GM12878 (cell line): ENCODE measurements around the gene ZNF670. TPM values are rescaled to one million over a fixed set of nuclear protein-coding genes. Genes with fewer than 3 reads are reported as not detected.

Source experiments
- ATAC-seq: fragments of 200-7000 bp; cut with Tn5 transposase; 3 replicates; pipeline ENCODE4 v1.9.1; 2020; ENCODE audit warnings: mild to moderate bottlenecking, moderate library complexity
- BruUV-seq: library from RNA; stranded (reverse); fragments of 400-500 nt; replicated peaks from 2 replicates; lab custom pipeline; 2021; lab: Mats Ljungman, UMichigan
- CTCF ChIA-PET: fragments of 300-600 bp; sonication (Branson Sonifier 250); formaldehyde crosslinking; extraction: SDS; loops from one replicate; lab custom pipeline; 2021; ENCODE audit warnings: inconsistent platforms; lab: Yijun Ruan, JAX
- POLR2A ChIA-PET: fragments of 350-600 bp; formaldehyde crosslinking; extraction: SDS; loops from one replicate; lab custom pipeline; 2021; ENCODE audit warnings: inconsistent platforms; lab: Charles Lee
- RAD21 ChIA-PET: fragments of 300-600 bp; sonication (Branson Sonifier 250); formaldehyde crosslinking; loops from one replicate; lab custom pipeline; 2023; ENCODE audit warnings: antibody characterized with exemption; ENCODE audit not compliant: unreplicated experiment; lab: Charles Lee
- SMC1A ChIA-PET: fragments of 300-600 bp; sonication (Branson Sonifier 250); formaldehyde crosslinking; loops from one replicate; lab custom pipeline; 2023; ENCODE audit not compliant: unreplicated experiment, uncharacterized antibody; lab: Charles Lee
- DNase-seq: peaks from one replicate; pipeline ENCODE4 v3.0.0-alpha.2; 2011; ENCODE audit warnings: low read depth, low spot score
- FAIRE-seq: peaks from 3 replicates; lab custom pipeline; 2011; peaks lifted over from hg19 to GRCh38; lab: Jason Lieb, UNC
- H2AFZ ChIP-seq: 2 replicates; pipeline ENCODE4 v1.6.0; 2011; ENCODE audit warnings: low read depth, low read length, control low read depth; ENCODE audit not compliant: control insufficient read depth
- H3K27ac ChIP-seq: 2 replicates; pipeline ENCODE4 v1.5.1; 2011; ENCODE audit warnings: control low read depth; ENCODE audit not compliant: control insufficient read depth, insufficient read depth
- H3K27me3 ChIP-seq, 2 experiments: replicated peaks in 1 of 2; 2 replicates each; pipeline versions ENCODE4 v1.6.0 to v1.6.1; 2011; ENCODE audit warnings: low read length in 1 of 2; ENCODE audit not compliant: control insufficient read depth in 2 of 2, insufficient read depth in 2 of 2
- H3K36me3 ChIP-seq, 2 experiments: 2 replicates each; pipeline ENCODE4 v1.5.1; 2011; ENCODE audit warnings: low read length in 1 of 2; ENCODE audit not compliant: control insufficient read depth in 2 of 2, insufficient read depth in 2 of 2
- H3K4me1 ChIP-seq: 2 replicates; pipeline ENCODE4 v1.6.1; 2011; ENCODE audit warnings: mild to moderate bottlenecking, low read length, moderate library complexity, mixed read lengths; ENCODE audit not compliant: control insufficient read depth, insufficient read depth
- H3K4me2 ChIP-seq: 2 replicates; pipeline ENCODE4 v1.6.0; 2011; ENCODE audit warnings: control low read depth; ENCODE audit not compliant: control insufficient read depth, insufficient read depth
- H3K4me3 ChIP-seq: fragments of 200-600 bp; sonication (generic); 2 replicates; pipeline ENCODE4 v1.5.1; 2016
- H3K79me2 ChIP-seq: 2 replicates; pipeline ENCODE4 v1.6.0; 2011; ENCODE audit warnings: low read length; ENCODE audit not compliant: control insufficient read depth, insufficient read depth
- H3K9ac ChIP-seq: 2 replicates; pipeline ENCODE4 v1.8.0; 2011; ENCODE audit warnings: low read length, control low read depth, mixed read lengths; ENCODE audit not compliant: control insufficient read depth, insufficient read depth
- H3K9me3 ChIP-seq: replicated peaks from 3 replicates; pipeline ENCODE4 v1.5.1; 2011; ENCODE audit warnings: mild to moderate bottlenecking, low read length; ENCODE audit not compliant: control insufficient read depth, insufficient read depth
- H4K20me1 ChIP-seq: 2 replicates; pipeline ENCODE4 v1.6.0; 2011; ENCODE audit not compliant: control insufficient read depth, insufficient read depth
- SMC3 ChIP-seq: IDR thresholded peaks from 2 replicates; pipeline ENCODE4 v1.6.1; 2011; ENCODE audit warnings: low read length, improper control_type of control experiment, borderline replicate concordance
- SRF ChIP-seq, 2 experiments: IDR thresholded peaks; 2 replicates each; pipeline ENCODE4 v1.6.1; 2011; ENCODE audit warnings: low read depth in 2 of 2, low read length in 2 of 2, mild to moderate bottlenecking in 1 of 2, moderate library complexity in 1 of 2
- WGBS: methylation state at CpG from one replicate; pipeline ENCODE4 v1.1.6; 2016; ENCODE audit warnings: low lambda C conversion rate; ENCODE audit not compliant: insufficient replicate concordance, insufficient coverage; ENCODE audit errors: missing lambda C conversion rate; 5-methylcytosine and 5-hydroxymethylcytosine counted together
- in situ Hi-C: fragments of 300-500 bp; cut with MboI; formaldehyde crosslinking; loops from 9 replicates; pipeline ENCODE4 v1.14.3; 2018; ENCODE audit warnings: mixed read lengths
- intact Hi-C: fragments of 100-400 bp; cut with micrococcal nuclease; formaldehyde crosslinking; loops from one replicate; pipeline ENCODE4 v1.14.2; 2022; ENCODE audit not compliant: unreplicated experiment
- polyA plus RNA-seq, 11 experiments: library from polyadenylated mRNA; depleted of rRNA in 4 of 11; unstranded in 6 of 11; stranded (reverse) in 5 of 11; fragments of >200 nt; fragmentation: Nextera tagmentation in 4 of 11; fragmentation: Illumina TruSeq in 1 of 11; extraction: Ambion mirVana in 4 of 11; extraction: Trizol in 1 of 11; gene quantifications; 1 replicate in 1 of 11; 2 replicates in 10 of 11; pipeline versions ENCODE4 v1.2.1 to v1.2.3, GENCODE V29; 2011 to 2016; ENCODE audit warnings: inconsistent platforms in 2 of 11, missing spikeins in 2 of 11, low read depth in 1 of 11
- total RNA-seq, 4 experiments: library from RNA; depleted of rRNA in 3 of 4; stranded (reverse); fragments of >200 nt in 3 of 4; fragmentation: Illumina TruSeq in 1 of 4; extraction: Trizol in 1 of 4; gene quantifications; 2 replicates each; pipeline versions ENCODE4 v1.2.1 to v1.2.3, GENCODE V29; 2013 to 2021
- TF ChIP-seq, protein P1 (sequence below): fragments of 450-650 bp; IDR thresholded peaks from 2 replicates; pipeline ENCODE4 v1.6.1; 2017; ENCODE audit warnings: borderline replicate concordance
- TF ChIP-seq, protein P2 (sequence below): fragments of 150-350 bp; IDR thresholded peaks from 2 replicates; pipeline ENCODE4 v1.6.1; 2014; ENCODE audit warnings: mild to moderate bottlenecking, low read depth, low read length

The ZNF670 gene
- total and polyA plus RNA-seq, 10 of the 15 experiments (the other 5 are each of a cell fraction or from before 2014, with no cell fraction given): 3.0 to 9.0 (median 5.3) TPM

DNA sequence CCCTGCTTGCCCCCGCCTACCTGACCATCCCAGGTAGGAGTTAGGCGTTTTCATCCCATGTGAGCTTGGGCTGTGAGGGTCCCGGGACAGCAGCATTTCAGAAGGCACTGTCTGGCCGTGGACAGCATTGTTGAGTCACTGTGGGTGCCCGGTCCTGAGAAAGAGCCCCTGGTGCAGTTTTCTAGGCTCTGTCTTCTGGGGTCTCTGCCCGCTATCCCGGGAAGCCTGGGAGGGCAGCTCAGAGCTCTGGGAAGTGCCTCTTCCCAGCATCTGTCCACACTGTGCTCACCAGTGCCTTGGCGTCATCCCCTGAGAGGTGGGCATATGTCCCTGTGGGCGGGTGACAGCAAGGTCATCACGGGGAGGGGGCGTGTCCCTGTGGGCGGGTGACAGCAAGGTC lies 36.9 kb upstream of the ZNF670 start:
- CTCF ChIA-PET: no interaction called here
- Histone ChIP-seq H3K36me3 (no peaks in the 10 kb centered on the region), H3K4me2 (no peak overlapping the region), H3K9me3 (no peaks in the 10 kb centered on the region; the same call in 2 of the 3 replicates), H3K27me3 (peaks cover 1 to 5% of the 10 kb centered on the region in 2 experiments; a peak in 3 of 4 replicates), H4K20me1 (no peaks in the 10 kb centered on the region), H3K27ac (no peak overlapping the region), H3K4me1 (no peaks in the 10 kb centered on the region), H2AFZ (no peak overlapping the region), H3K9ac (no peak overlapping the region), H3K4me3 (no peak overlapping the region), H3K79me2 (no peaks in the 10 kb centered on the region)
- WGBS: 80% methylated on average over 8 of the region's 12 CpGs
- BruUV-seq: no TSS peak
- no peak for ATAC-seq
- RAD21 ChIA-PET: no interaction called here
- no peak for FAIRE-seq
- in situ Hi-C loops: no loop called here
- POLR2A ChIA-PET: no interaction called here
- DNase-seq: no peak
- intact Hi-C loops: no loop called here
- TF ChIP-seq, protein P1, sequence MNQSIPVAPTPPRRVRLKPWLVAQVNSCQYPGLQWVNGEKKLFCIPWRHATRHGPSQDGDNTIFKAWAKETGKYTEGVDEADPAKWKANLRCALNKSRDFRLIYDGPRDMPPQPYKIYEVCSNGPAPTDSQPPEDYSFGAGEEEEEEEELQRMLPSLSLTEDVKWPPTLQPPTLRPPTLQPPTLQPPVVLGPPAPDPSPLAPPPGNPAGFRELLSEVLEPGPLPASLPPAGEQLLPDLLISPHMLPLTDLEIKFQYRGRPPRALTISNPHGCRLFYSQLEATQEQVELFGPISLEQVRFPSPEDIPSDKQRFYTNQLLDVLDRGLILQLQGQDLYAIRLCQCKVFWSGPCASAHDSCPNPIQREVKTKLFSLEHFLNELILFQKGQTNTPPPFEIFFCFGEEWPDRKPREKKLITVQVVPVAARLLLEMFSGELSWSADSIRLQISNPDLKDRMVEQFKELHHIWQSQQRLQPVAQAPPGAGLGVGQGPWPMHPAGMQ: no peak
- TF ChIP-seq SRF (IDR thresholded peaks at IDR 0.05; ENCODE audit: low read depth in 2 of 2, low read length in 2 of 2): no peak
- no peak for TF ChIP-seq SMC3
- TF ChIP-seq, protein P2, sequence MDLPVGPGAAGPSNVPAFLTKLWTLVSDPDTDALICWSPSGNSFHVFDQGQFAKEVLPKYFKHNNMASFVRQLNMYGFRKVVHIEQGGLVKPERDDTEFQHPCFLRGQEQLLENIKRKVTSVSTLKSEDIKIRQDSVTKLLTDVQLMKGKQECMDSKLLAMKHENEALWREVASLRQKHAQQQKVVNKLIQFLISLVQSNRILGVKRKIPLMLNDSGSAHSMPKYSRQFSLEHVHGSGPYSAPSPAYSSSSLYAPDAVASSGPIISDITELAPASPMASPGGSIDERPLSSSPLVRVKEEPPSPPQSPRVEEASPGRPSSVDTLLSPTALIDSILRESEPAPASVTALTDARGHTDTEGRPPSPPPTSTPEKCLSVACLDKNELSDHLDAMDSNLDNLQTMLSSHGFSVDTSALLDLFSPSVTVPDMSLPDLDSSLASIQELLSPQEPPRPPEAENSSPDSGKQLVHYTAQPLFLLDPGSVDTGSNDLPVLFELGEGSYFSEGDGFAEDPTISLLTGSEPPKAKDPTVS: no peak
- SMC1A ChIA-PET: no interaction called here
